ENCODE data around the gene PAXX. TPM values are rescaled to one million over a fixed set of nuclear protein-coding genes. Genes with fewer than 3 reads are reported as not detected.

Gene PAXX
- total and polyA plus RNA-seq, 9 of the 15 experiments (the other 6 are each of a cell fraction or from before 2014, with no cell fraction given), result 1.2 to 175 (median 38.5) TPM

GRCh38 chr9:136991993-136992818 is at the start of gene PAXX (continued):
- TF ChIP-seq, protein P1, sequence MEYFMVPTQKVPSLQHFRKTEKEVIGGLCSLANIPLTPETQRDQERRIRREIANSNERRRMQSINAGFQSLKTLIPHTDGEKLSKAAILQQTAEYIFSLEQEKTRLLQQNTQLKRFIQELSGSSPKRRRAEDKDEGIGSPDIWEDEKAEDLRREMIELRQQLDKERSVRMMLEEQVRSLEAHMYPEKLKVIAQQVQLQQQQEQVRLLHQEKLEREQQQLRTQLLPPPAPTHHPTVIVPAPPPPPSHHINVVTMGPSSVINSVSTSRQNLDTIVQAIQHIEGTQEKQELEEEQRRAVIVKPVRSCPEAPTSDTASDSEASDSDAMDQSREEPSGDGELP (CRISPR knock-in tag; IDR thresholded peaks at IDR 0.05; ENCODE audit: borderline replicate concordance), result peak; percentile 60
- TF ChIP-seq, protein P2, sequence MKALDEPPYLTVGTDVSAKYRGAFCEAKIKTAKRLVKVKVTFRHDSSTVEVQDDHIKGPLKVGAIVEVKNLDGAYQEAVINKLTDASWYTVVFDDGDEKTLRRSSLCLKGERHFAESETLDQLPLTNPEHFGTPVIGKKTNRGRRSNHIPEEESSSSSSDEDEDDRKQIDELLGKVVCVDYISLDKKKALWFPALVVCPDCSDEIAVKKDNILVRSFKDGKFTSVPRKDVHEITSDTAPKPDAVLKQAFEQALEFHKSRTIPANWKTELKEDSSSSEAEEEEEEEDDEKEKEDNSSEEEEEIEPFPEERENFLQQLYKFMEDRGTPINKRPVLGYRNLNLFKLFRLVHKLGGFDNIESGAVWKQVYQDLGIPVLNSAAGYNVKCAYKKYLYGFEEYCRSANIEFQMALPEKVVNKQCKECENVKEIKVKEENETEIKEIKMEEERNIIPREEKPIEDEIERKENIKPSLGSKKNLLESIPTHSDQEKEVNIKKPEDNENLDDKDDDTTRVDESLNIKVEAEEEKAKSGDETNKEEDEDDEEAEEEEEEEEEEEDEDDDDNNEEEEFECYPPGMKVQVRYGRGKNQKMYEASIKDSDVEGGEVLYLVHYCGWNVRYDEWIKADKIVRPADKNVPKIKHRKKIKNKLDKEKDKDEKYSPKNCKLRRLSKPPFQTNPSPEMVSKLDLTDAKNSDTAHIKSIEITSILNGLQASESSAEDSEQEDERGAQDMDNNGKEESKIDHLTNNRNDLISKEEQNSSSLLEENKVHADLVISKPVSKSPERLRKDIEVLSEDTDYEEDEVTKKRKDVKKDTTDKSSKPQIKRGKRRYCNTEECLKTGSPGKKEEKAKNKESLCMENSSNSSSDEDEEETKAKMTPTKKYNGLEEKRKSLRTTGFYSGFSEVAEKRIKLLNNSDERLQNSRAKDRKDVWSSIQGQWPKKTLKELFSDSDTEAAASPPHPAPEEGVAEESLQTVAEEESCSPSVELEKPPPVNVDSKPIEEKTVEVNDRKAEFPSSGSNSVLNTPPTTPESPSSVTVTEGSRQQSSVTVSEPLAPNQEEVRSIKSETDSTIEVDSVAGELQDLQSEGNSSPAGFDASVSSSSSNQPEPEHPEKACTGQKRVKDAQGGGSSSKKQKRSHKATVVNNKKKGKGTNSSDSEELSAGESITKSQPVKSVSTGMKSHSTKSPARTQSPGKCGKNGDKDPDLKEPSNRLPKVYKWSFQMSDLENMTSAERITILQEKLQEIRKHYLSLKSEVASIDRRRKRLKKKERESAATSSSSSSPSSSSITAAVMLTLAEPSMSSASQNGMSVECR (CRISPR knock-in tag; IDR thresholded peaks at IDR 0.05), result peak; percentile 95
- TF ChIP-seq SUPT5H (IDR thresholded peaks at IDR 0.05) (peak; percentile 57; the same call in 1 of the 2 replicates), FOXA1 (IDR thresholded peaks at IDR 0.05; ENCODE audit: borderline replicate concordance) (no peak), SIN3B (IDR thresholded peaks at IDR 0.05; ENCODE audit: low read depth) (peak; percentile 61; the same call in 1 of the 2 replicates), HNRNPLL (IDR thresholded peaks at IDR 0.05; ENCODE audit: low read depth, low read length, poor library complexity, severe bottlenecking) (peak; percentile 39), NUFIP1 (IDR thresholded peaks at IDR 0.05; ENCODE audit: partially characterized antibody) (no peak), HDAC2 (IDR thresholded peaks at IDR 0.05) (peak; percentile 42), L3MBTL2 (IDR thresholded peaks at IDR 0.05) (peak; percentile 99), CTBP1 (IDR thresholded peaks at IDR 0.05; ENCODE audit: borderline replicate concordance) (peak; percentile 70), ZNF639 (CRISPR knock-in tag; conservative IDR thresholded peaks at IDR 0.05 in 1 of 2, IDR thresholded peaks at IDR 0.05 in 1 of 2) (peak in 1 of 2 experiments; percentile 63; a peak in 1 of 4 replicates), HNRNPL (IDR thresholded peaks at IDR 0.05; ENCODE audit: low read depth, low read length) (0 out of 2 replicates have a peak, but pooled peaks have one; percentile 9), NFRKB (IDR thresholded peaks at IDR 0.05; ENCODE audit: low read depth) (no peak), TEAD1 (CRISPR knock-in tag; IDR thresholded peaks at IDR 0.05) (peak in 1 of 2 experiments; percentile 67; a peak in 1 of 4 replicates)
- TF ChIP-seq, protein P3, sequence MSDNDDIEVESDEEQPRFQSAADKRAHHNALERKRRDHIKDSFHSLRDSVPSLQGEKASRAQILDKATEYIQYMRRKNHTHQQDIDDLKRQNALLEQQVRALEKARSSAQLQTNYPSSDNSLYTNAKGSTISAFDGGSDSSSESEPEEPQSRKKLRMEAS (CRISPR knock-in tag; IDR thresholded peaks at IDR 0.05), result peak; percentile 93

All from K562 (cell line).